A172 (cell line): Measurements from ENCODE around the gene RASL12. TPM values are rescaled to one million over a fixed set of nuclear protein-coding genes. Genes with fewer than 3 reads are reported as not detected.
A peak's percentile ranks its signal among the peaks of the same experiment; 100 is the strongest.
"Not testable (repeated sequence)": the region's sequence is repeated elsewhere in the genome, so short reads cannot be mapped to it uniquely, and the experiment has no call there.

ENCODE experiments used
- DNase-seq: peaks from one replicate; pipeline ENCODE4 v3.0.0-alpha.2; 2015; ENCODE audit warnings: low spot score
- total RNA-seq: library from RNA; depleted of rRNA; stranded (reverse); fragments of >200 nt; shearing (Covaris generic); gene quantifications from 2 replicates; pipeline ENCODE4 v1.2.3, GENCODE V29; 2014; rRNA removed

Gene RASL12
- not detected in 2 replicates for total RNA-seq

- no peak for DNase-seq
Observed at GRCh38 chr15:65067645-65068402, at the start of gene RASL12. Gene RASL12 (minus strand): TSS chr15:65067991. CDS start chr15:65067835, 156 bp downstream.

GRCh38 chr15:65115542-65115941 is 47.8 kb upstream of the RASL12 start:
- DNase-seq, result no peak

- no peak for DNase-seq
Observed at GRCh38 chr15:65115086-65115485, 47.3 kb upstream of the RASL12 start, which contains the start of gene UBAP1L. Gene UBAP1L (minus strand): TSS chr15:65115200. CDS start chr15:65106215, 8,985 bp downstream.

GRCh38 chr15:65110676-65111292 is 43.0 kb upstream of the RASL12 start:
- DNase-seq, result peak; percentile 41

- no peak for DNase-seq
Observed at GRCh38 chr15:65106011-65106590, 38.3 kb upstream of the RASL12 start.

GRCh38 chr15:65105038-65105437 is 37.2 kb upstream of the RASL12 start:
- no peak for DNase-seq

- DNase-seq, result no peak
Observed at GRCh38 chr15:65102912-65103311, 35.1 kb upstream of the RASL12 start.

- no peak for DNase-seq
Observed at GRCh38 chr15:65101891-65102708, 34.3 kb upstream of the RASL12 start.

- DNase-seq, result peak; percentile 44
Observed at GRCh38 chr15:65101411-65101890, 33.7 kb upstream of the RASL12 start.

GRCh38 chr15:65100442-65100841 is 32.7 kb upstream of the RASL12 start:
- DNase-seq, result no peak

GRCh38 chr15:65099801-65100200 is 32.0 kb upstream of the RASL12 start:
- not testable (repeated sequence) for DNase-seq

- no peak for DNase-seq
Observed at GRCh38 chr15:65099336-65099735, 31.5 kb upstream of the RASL12 start.

- DNase-seq, result no peak
Observed at GRCh38 chr15:65097651-65098263, 30.0 kb upstream of the RASL12 start.

- peak; percentile 9 for DNase-seq
Observed at GRCh38 chr15:65096481-65097385, 28.9 kb upstream of the RASL12 start.

GRCh38 chr15:65095747-65096104 is 27.9 kb upstream of the RASL12 start:
- DNase-seq, result no peak

GRCh38 chr15:65095011-65095746 is 27.4 kb upstream of the RASL12 start:
- DNase-seq, result no peak

GRCh38 chr15:65094294-65094995 is 26.7 kb upstream of the RASL12 start:
- no peak for DNase-seq

GRCh38 chr15:65093793-65094170 is 26.0 kb upstream of the RASL12 start:
- DNase-seq, result not testable (repeated sequence)
